Smooth muscle cell (in vitro differentiated cells): ENCODE data around the gene GNAZ. TPM values are rescaled to one million over a fixed set of nuclear protein-coding genes. Genes with fewer than 3 reads are reported as not detected.

Experiments
- DNase-seq: peaks from one replicate; lab custom pipeline; 2025; ENCODE audit not compliant: unreplicated experiment; lab: John Stamatoyannopoulos, UW
- H2AFZ ChIP-seq: fragments of 200-600 bp; sonication (generic); 2 replicates; pipeline ENCODE4 v1.6.0; 2016; ENCODE audit warnings: antibody characterized with exemption, low read depth, mild to moderate bottlenecking
- H3F3A ChIP-seq: fragments of 200-600 bp; sonication (generic); 2 replicates; pipeline ENCODE4 v1.6.0; 2017; ENCODE audit warnings: antibody characterized with exemption, low read depth
- H3K27ac ChIP-seq: fragments of 200-600 bp; sonication (generic); 2 replicates; pipeline ENCODE4 v1.5.1; 2016; ENCODE audit warnings: low read depth, mild to moderate bottlenecking
- H3K27me3 ChIP-seq: fragments of 200-600 bp; sonication (generic); 2 replicates; pipeline ENCODE4 v1.6.1; 2016; ENCODE audit warnings: low read depth, mild to moderate bottlenecking
- H3K36me3 ChIP-seq: fragments of 200-600 bp; sonication (generic); 2 replicates; pipeline ENCODE4 v1.5.1; 2016; ENCODE audit warnings: low read depth
- H3K4me1 ChIP-seq: fragments of 200-600 bp; sonication (generic); 2 replicates; pipeline ENCODE4 v1.5.1; 2016; ENCODE audit warnings: low read depth
- H3K4me2 ChIP-seq: fragments of 200-600 bp; sonication (generic); 2 replicates; pipeline ENCODE4 v1.6.0; 2016; ENCODE audit warnings: mild to moderate bottlenecking
- H3K4me3 ChIP-seq: fragments of 200-600 bp; sonication (generic); 2 replicates; pipeline ENCODE4 v1.5.1; 2016; ENCODE audit warnings: mild to moderate bottlenecking
- H3K79me2 ChIP-seq: fragments of 200-600 bp; sonication (generic); 2 replicates; pipeline ENCODE4 v1.6.0; 2016; ENCODE audit warnings: low read depth, mild to moderate bottlenecking
- H3K9ac ChIP-seq: fragments of 200-600 bp; sonication (generic); 2 replicates; pipeline ENCODE4 v1.6.0; 2016; ENCODE audit warnings: low read depth
- H3K9me3 ChIP-seq: fragments of 200-600 bp; sonication (generic); replicated peaks from 2 replicates; pipeline ENCODE4 v1.5.1; 2016; ENCODE audit warnings: low read depth
- H4K20me1 ChIP-seq: fragments of 200-600 bp; sonication (generic); 2 replicates; pipeline ENCODE4 v1.6.0; 2016; ENCODE audit warnings: low read depth
- WGBS: methylation state at CpG from one replicate; pipeline ENCODE4 v1.1.7; 2016; ENCODE audit warnings: low lambda C conversion rate; 5-methylcytosine and 5-hydroxymethylcytosine counted together
- polyA plus RNA-seq: library from polyadenylated mRNA; unstranded; fragments of >200 nt; fragmentation: Nextera tagmentation; extraction: Ambion mirVana; gene quantifications from 2 replicates; pipeline ENCODE4 v1.2.1, GENCODE V29; 2016
- total RNA-seq: library from RNA; depleted of rRNA; stranded (reverse); fragments of >200 nt; gene quantifications from 2 replicates; pipeline ENCODE4 v1.2.3, GENCODE V29; 2014
- TF ChIP-seq, protein P1 (sequence below): fragments of 200-600 bp; sonication (generic); IDR thresholded peaks from 2 replicates; pipeline ENCODE4 v1.5.1; 2017; ENCODE audit warnings: borderline replicate concordance, mild to moderate bottlenecking, antibody characterized with exemption; ENCODE audit not compliant: insufficient read depth, poor library complexity, severe bottlenecking

GNAZ gene
- total and polyA plus RNA-seq, 2 experiments from 2014 or later: 0.50 to 1.2 TPM

- Histone ChIP-seq H2AFZ (no peak overlapping the region), H3K9me3 (no peaks in the 10 kb centered on the region), H3K36me3 (no peaks in the 10 kb centered on the region), H3K9ac (no peak overlapping the region), H3K4me1 (peaks cover 4% of the 10 kb centered on the region), H3K4me3 (no peak overlapping the region), H3K27ac (no peak overlapping the region), H4K20me1 (no peaks in the 10 kb centered on the region), H3K27me3 (no peaks in the 10 kb centered on the region), H3F3A (no peaks in the 10 kb centered on the region), H3K79me2 (no peaks in the 10 kb centered on the region), H3K4me2 (no peak overlapping the region)
- TF ChIP-seq, protein P1, sequence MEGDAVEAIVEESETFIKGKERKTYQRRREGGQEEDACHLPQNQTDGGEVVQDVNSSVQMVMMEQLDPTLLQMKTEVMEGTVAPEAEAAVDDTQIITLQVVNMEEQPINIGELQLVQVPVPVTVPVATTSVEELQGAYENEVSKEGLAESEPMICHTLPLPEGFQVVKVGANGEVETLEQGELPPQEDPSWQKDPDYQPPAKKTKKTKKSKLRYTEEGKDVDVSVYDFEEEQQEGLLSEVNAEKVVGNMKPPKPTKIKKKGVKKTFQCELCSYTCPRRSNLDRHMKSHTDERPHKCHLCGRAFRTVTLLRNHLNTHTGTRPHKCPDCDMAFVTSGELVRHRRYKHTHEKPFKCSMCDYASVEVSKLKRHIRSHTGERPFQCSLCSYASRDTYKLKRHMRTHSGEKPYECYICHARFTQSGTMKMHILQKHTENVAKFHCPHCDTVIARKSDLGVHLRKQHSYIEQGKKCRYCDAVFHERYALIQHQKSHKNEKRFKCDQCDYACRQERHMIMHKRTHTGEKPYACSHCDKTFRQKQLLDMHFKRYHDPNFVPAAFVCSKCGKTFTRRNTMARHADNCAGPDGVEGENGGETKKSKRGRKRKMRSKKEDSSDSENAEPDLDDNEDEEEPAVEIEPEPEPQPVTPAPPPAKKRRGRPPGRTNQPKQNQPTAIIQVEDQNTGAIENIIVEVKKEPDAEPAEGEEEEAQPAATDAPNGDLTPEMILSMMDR: no peak
- DNase-seq: no peak
- WGBS: 87% methylated on average over 14 of the region's 14 CpGs
Observed at GRCh38 chr22:23158516-23159290, 88.4 kb downstream of the GNAZ start.

DNA sequence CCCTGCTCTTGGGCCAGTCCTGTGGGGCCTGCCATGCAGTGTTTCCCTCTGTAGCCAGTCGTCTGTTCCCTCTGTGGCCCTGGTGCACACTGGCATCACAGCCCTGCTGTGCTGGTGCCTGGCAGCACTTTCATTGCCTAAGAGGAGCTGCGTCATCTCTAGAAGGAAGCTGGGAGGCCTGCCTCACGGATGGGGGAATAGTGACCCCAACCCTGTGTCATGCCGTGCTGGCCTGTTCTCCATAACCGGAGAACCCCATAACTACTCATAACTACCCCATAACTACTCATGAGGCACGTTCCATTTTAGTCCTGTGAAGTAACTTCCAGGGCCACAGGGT, 88.9 kb downstream of the GNAZ start:
- H3K79me2 ChIP-seq: no peaks in the 10 kb centered on the region
- H3K36me3 ChIP-seq: no peaks in the 10 kb centered on the region
- no peaks in the 10 kb centered on the region for H4K20me1 ChIP-seq
- no peaks in the 10 kb centered on the region for H3K9me3 ChIP-seq
- H3K4me3 ChIP-seq: no peak overlapping the region
- no peak overlapping the region for H3K9ac ChIP-seq
- WGBS: 100% methylated on average over 5 of the region's 6 CpGs
- H3K27me3 ChIP-seq: no peaks in the 10 kb centered on the region
- peaks cover 4% of the 10 kb centered on the region for H3K4me1 ChIP-seq
- no peak overlapping the region for H3K4me2 ChIP-seq
- no peak for DNase-seq
- no peaks in the 10 kb centered on the region for H3F3A ChIP-seq
- TF ChIP-seq, protein P1: no peak
- no peak overlapping the region for H2AFZ ChIP-seq
- no peak overlapping the region for H3K27ac ChIP-seq

DNA sequence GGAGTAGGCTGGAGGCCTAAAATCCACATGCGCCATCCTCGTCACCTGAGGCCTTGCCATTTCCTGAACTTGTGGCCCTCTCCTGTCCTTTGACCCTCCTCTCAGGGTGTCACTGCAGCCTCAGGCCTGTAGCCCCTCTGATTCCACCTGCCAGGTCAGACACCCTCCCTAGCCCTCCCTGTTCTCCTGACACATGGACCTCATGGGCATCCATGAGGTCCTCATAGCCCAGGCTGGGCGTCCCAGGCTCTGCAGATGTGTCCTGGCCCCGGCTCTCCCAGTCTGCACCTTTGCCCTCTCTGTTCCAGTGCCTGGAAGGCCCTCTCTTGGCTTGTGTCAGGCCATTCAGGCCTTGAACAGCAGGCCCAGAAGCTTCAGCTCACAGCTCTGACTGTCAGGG, 90.7 kb downstream of the GNAZ start:
- Histone ChIP-seq H3K4me1 (peaks cover 4% of the 10 kb centered on the region), H3K27me3 (no peaks in the 10 kb centered on the region), H3K79me2 (no peaks in the 10 kb centered on the region), H2AFZ (no peak overlapping the region), H3F3A (no peaks in the 10 kb centered on the region), H3K36me3 (no peaks in the 10 kb centered on the region), H3K9ac (no peak overlapping the region), H3K4me3 (no peak overlapping the region), H3K9me3 (no peaks in the 10 kb centered on the region), H3K27ac (no peak overlapping the region), H4K20me1 (no peaks in the 10 kb centered on the region), H3K4me2 (no peak overlapping the region)
- TF ChIP-seq, protein P1: no peak
- 94% methylated on average over 4 of the region's 4 CpGs for WGBS
- DNase-seq: no peak

DNA sequence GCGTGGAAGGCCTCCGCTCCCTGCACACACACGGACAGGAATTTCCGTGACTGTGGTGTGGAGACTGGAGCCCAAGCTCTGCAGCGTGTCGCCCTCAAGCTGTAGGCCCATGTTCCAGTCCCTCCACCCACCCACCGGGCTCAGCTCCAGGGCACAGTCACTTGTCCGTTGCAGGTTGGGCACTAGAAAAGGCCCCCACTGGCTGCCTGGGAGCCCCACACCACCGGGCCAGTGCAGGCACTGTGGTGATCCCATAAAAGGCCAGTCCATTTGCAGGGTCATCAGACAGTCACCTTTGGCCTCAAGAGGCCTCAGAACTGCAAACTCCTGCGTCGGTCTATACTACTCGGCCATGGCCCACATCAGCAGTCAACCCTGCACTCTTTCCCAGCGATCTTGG, 91.3 kb downstream of the GNAZ start:
- no peak overlapping the region for H3K9ac ChIP-seq
- H3K4me3 ChIP-seq: no peak overlapping the region
- no peaks in the 10 kb centered on the region for H4K20me1 ChIP-seq
- no peaks in the 10 kb centered on the region for H3K79me2 ChIP-seq
- H2AFZ ChIP-seq: no peak overlapping the region
- no peak overlapping the region for H3K27ac ChIP-seq
- no peaks in the 10 kb centered on the region for H3K27me3 ChIP-seq
- no peaks in the 10 kb centered on the region for H3K36me3 ChIP-seq
- no peak overlapping the region for H3K4me2 ChIP-seq
- TF ChIP-seq, protein P1: no peak
- H3K9me3 ChIP-seq: no peaks in the 10 kb centered on the region
- 85% methylated on average over 13 of the region's 13 CpGs for WGBS
- peaks cover 4% of the 10 kb centered on the region for H3K4me1 ChIP-seq
- DNase-seq: no peak
- no peaks in the 10 kb centered on the region for H3F3A ChIP-seq
